IMR-90 (cell line): ENCODE data around the gene TNFRSF1B. TPM values are rescaled to one million over a fixed set of nuclear protein-coding genes. Genes with fewer than 3 reads are reported as not detected.

Source experiments
- ATAC-seq: fragments of 200-7000 bp; cut with Tn5 transposase; 2 replicates; pipeline ENCODE4 v1.9.1; 2020; ENCODE audit warnings: low read depth, mild to moderate bottlenecking, moderate library complexity
- BruUV-seq: library from RNA; stranded (reverse); fragments of 400-500 nt; replicated peaks from 2 replicates; lab custom pipeline; 2021; lab: Mats Ljungman, UMichigan
- CTCF ChIA-PET: fragments of 300-600 bp; formaldehyde crosslinking; extraction: SDS; loops from one replicate; lab custom pipeline; 2021; ENCODE audit warnings: antibody characterized with exemption; lab: Yijun Ruan, JAX
- POLR2A ChIA-PET: fragments of 300-600 bp; sonication (Branson Sonifier 250); formaldehyde crosslinking; loops from one replicate; lab custom pipeline; 2022; ENCODE audit warnings: antibody characterized with exemption; ENCODE audit not compliant: unreplicated experiment; lab: Charles Lee
- DNase-seq: peaks from one replicate; pipeline ENCODE4 v3.0.0; 2013
- H2AFZ ChIP-seq: replicated peaks from 2 replicates; pipeline ENCODE3; 2013; ENCODE audit warnings: low read length, mild to moderate bottlenecking; ENCODE audit not compliant: poor library complexity
- H2AK5ac ChIP-seq: 2 replicates; pipeline ENCODE4 v1.6.1; 2013; ENCODE audit warnings: low read depth, low read length, inconsistent platforms
- H2AK9ac ChIP-seq: replicated peaks from 2 replicates; pipeline ENCODE3; 2013; ENCODE audit warnings: mild to moderate bottlenecking, low read depth, low read length, moderate library complexity; ENCODE audit not compliant: poor library complexity
- H2BK120ac ChIP-seq: 2 replicates; pipeline ENCODE4 v1.6.1; 2013; ENCODE audit warnings: low read depth, low read length, inconsistent platforms
- H2BK15ac ChIP-seq: 3 replicates; pipeline ENCODE4 v1.6.1; 2013; ENCODE audit warnings: low read depth, low read length, inconsistent platforms
- H2BK20ac ChIP-seq: 2 replicates; pipeline ENCODE4 v1.6.1; 2013; ENCODE audit warnings: low read depth, mild to moderate bottlenecking, inconsistent platforms, low read length, moderate library complexity
- H2BK5ac ChIP-seq: 2 replicates; pipeline ENCODE4 v1.6.1; 2013; ENCODE audit warnings: mild to moderate bottlenecking, low read depth, low read length, inconsistent platforms; ENCODE audit not compliant: poor library complexity, severe bottlenecking
- H3K14ac ChIP-seq: replicated peaks from 2 replicates; pipeline ENCODE4 v1.6.1; 2013; ENCODE audit warnings: low read depth, low read length, inconsistent platforms
- H3K18ac ChIP-seq: 2 replicates; pipeline ENCODE4 v1.6.1; 2013; ENCODE audit warnings: low read depth, low read length, control low read depth
- H3K23ac ChIP-seq: 2 replicates; pipeline ENCODE4 v1.6.1; 2013; ENCODE audit warnings: low read depth, low read length, inconsistent platforms
- H3K27ac ChIP-seq: 2 replicates; pipeline ENCODE4 v1.5.1; 2013; ENCODE audit warnings: mild to moderate bottlenecking, control low read depth, low read length; ENCODE audit not compliant: insufficient read depth
- H3K27me3 ChIP-seq: 2 replicates; pipeline ENCODE4 v1.6.1; 2013; ENCODE audit warnings: low read length; ENCODE audit not compliant: control insufficient read depth, insufficient read depth
- H3K36me3 ChIP-seq: 2 replicates; pipeline ENCODE4 v1.6.1; 2013; ENCODE audit warnings: low read length, mixed read lengths; ENCODE audit not compliant: control insufficient read depth, insufficient read depth
- H3K4ac ChIP-seq: 2 replicates; pipeline ENCODE4 v1.6.1; 2013; ENCODE audit warnings: low read depth, low read length, inconsistent platforms
- H3K4me1 ChIP-seq: 2 replicates; pipeline ENCODE4 v1.6.1; 2013; ENCODE audit warnings: low read length, mixed read lengths; ENCODE audit not compliant: control insufficient read depth, insufficient read depth
- H3K4me2 ChIP-seq: 2 replicates; pipeline ENCODE4 v1.6.1; 2013; ENCODE audit warnings: low read depth, mild to moderate bottlenecking, control low read depth, low read length, moderate library complexity
- H3K4me3 ChIP-seq: 2 replicates; pipeline ENCODE4 v1.5.1; 2013; ENCODE audit warnings: low read depth, mild to moderate bottlenecking, control low read depth, low read length, moderate library complexity; ENCODE audit not compliant: insufficient read depth
- H3K56ac ChIP-seq: 2 replicates; pipeline ENCODE4 v1.6.1; 2013; ENCODE audit warnings: low read length, inconsistent platforms; ENCODE audit not compliant: insufficient read depth; ENCODE audit errors: extremely low read depth
- H3K79me1 ChIP-seq, 2 experiments: 2 replicates each; pipeline ENCODE4 v1.6.1; 2013; ENCODE audit warnings: low read length in 2 of 2, inconsistent platforms in 1 of 2, low read depth in 1 of 2
- H3K9ac ChIP-seq: 2 replicates; pipeline ENCODE4 v1.6.1; 2013; ENCODE audit warnings: low read depth, low read length, control low read depth
- H3K9me1 ChIP-seq: 2 replicates; pipeline ENCODE4 v1.6.1; 2013; ENCODE audit warnings: low read length, inconsistent platforms; ENCODE audit not compliant: insufficient read depth
- H3K9me3 ChIP-seq: 2 replicates; pipeline ENCODE4 v1.6.1; 2013; ENCODE audit warnings: low read length; ENCODE audit not compliant: control insufficient read depth, insufficient read depth
- H4K20me1 ChIP-seq: 2 replicates; pipeline ENCODE4 v1.6.1; 2013; ENCODE audit warnings: low read length, inconsistent platforms; ENCODE audit not compliant: insufficient read depth
- H4K5ac ChIP-seq: 2 replicates; pipeline ENCODE4 v1.6.1; 2013; ENCODE audit warnings: mild to moderate bottlenecking, low read depth, low read length, control low read depth
- H4K8ac ChIP-seq, 2 experiments: 2 replicates each; pipeline ENCODE4 v1.6.1; 2013; ENCODE audit warnings: low read depth in 2 of 2, low read length in 2 of 2, control low read depth in 1 of 2, inconsistent platforms in 1 of 2
- H4K91ac ChIP-seq: 2 replicates; pipeline ENCODE4 v1.6.1; 2013; ENCODE audit warnings: low read depth, low read length, inconsistent platforms; ENCODE audit not compliant: insufficient read depth
- BHLHE40 ChIP-seq: fragments of 150-350 bp; IDR thresholded peaks from 2 replicates; pipeline ENCODE4 v1.6.1; 2016; ENCODE audit warnings: mild to moderate bottlenecking, low read depth, low read length
- CEBPB ChIP-seq: IDR thresholded peaks from 2 replicates; pipeline ENCODE4 v1.6.1; 2012; ENCODE audit warnings: low read depth, low read length, improper control_type of control experiment
- CHD1 ChIP-seq: IDR thresholded peaks from 2 replicates; pipeline ENCODE4 v1.6.1; 2012; ENCODE audit warnings: low read depth, low read length, improper control_type of control experiment
- CTCF ChIP-seq: conservative IDR thresholded peaks from 2 replicates; pipeline ENCODE4 v1.5.1; 2012; ENCODE audit warnings: mild to moderate bottlenecking, low read depth, low read length, improper control_type of control experiment
- MAFK ChIP-seq: IDR thresholded peaks from 2 replicates; pipeline ENCODE4 v1.6.1; 2012; ENCODE audit warnings: low read depth, low read length, improper control_type of control experiment
- MAZ ChIP-seq: IDR thresholded peaks from 2 replicates; pipeline ENCODE4 v1.6.1; 2012; ENCODE audit warnings: low read depth, mild to moderate bottlenecking, low read length, improper control_type of control experiment, moderate library complexity, borderline replicate concordance
- MXI1 ChIP-seq: IDR thresholded peaks from 2 replicates; pipeline ENCODE4 v1.6.1; 2012; ENCODE audit warnings: low read depth, mild to moderate bottlenecking, low read length, moderate library complexity, borderline replicate concordance
- NFE2L2 ChIP-seq: fragments of 150-350 bp; IDR thresholded peaks from 2 replicates; pipeline ENCODE4 v1.6.1; 2016; ENCODE audit warnings: low read depth, mild to moderate bottlenecking, low read length
- RFX5 ChIP-seq: IDR thresholded peaks from 2 replicates; pipeline ENCODE4 v1.8.0; 2012; ENCODE audit warnings: low read depth, mild to moderate bottlenecking, low read length, moderate library complexity
- SMC3 ChIP-seq: fragments of 150-350 bp; IDR thresholded peaks from 2 replicates; pipeline ENCODE4 v1.6.1; 2016; ENCODE audit warnings: low read depth, mild to moderate bottlenecking, antibody characterized with exemption, low read length, moderate library complexity
- WGBS, 2 experiments: methylation state at CpG; one replicate each; pipeline versions ENCODE4 v1.1.5 to v1.1.7; 2013; ENCODE audit warnings: missing lambda C conversion rate in 2 of 2; ENCODE audit not compliant: insufficient read length in 1 of 2; ENCODE audit errors: extremely low coverage in 2 of 2; 5-methylcytosine and 5-hydroxymethylcytosine counted together
- dilution Hi-C: fragments of 300-500 bp; cut with HindIII; formaldehyde crosslinking; loops from one replicate; pipeline ENCODE4 v1.14.3; 2018; ENCODE audit warnings: low sequenced_read_pairs; ENCODE audit not compliant: unreplicated experiment
- in situ Hi-C: fragments of 300-500 bp; cut with MboI; formaldehyde crosslinking; loops from 3 replicates; pipeline ENCODE4 v1.14.3; 2019; ENCODE audit warnings: low sequenced_read_pairs, inconsistent platforms, mixed read lengths
- intact Hi-C: fragments of 100-400 bp; cut with micrococcal nuclease; formaldehyde crosslinking; loops from 2 replicates; pipeline ENCODE4 v1.10.0; 2022
- polyA plus RNA-seq, 3 experiments: library from polyadenylated mRNA; depleted of rRNA; stranded (reverse); fragments of >200 nt; gene quantifications; 2 replicates each; pipeline ENCODE4 v1.2.3, GENCODE V29; 2012; ENCODE audit warnings: low replicate concordance in 1 of 3
- total RNA-seq: library from RNA; depleted of rRNA; stranded (reverse); fragments of >200 nt; gene quantifications from 2 replicates; pipeline ENCODE4 v1.2.3, GENCODE V29; 2012

TNFRSF1B gene
- total and polyA plus RNA-seq, 2 of the 4 experiments (the other 2 are of a cell fraction): 4.3 to 8.9 TPM

GRCh38 chr1:12171206-12172041 is 4.6 kb downstream of the TNFRSF1B start:
- Histone ChIP-seq H3K4me3 (no peak overlapping the region), H2AK9ac (peak overlapping the region; percentile 38), H3K4me2 (no peak overlapping the region), H3K4me1 (peaks cover 15% of the 10 kb centered on the region), H3K27ac (no peak overlapping the region), H4K20me1 (no peaks in the 10 kb centered on the region; the same call in 1 of the 2 replicates), H2BK15ac (no peak overlapping the region), H3K36me3 (no peaks in the 10 kb centered on the region), H3K9me1 (0 out of 2 replicates have a peak, but pooled peaks cover 5% of the 10 kb centered on the region), H3K56ac (no peak overlapping the region), H3K9me3 (no peaks in the 10 kb centered on the region), H3K9ac (no peak overlapping the region), H3K14ac (no peak overlapping the region), H3K23ac (no peak overlapping the region), H3K18ac (no peak overlapping the region), H2AFZ (no peak overlapping the region), H4K5ac (no peak overlapping the region), H2BK5ac (no peak overlapping the region), H4K91ac (no peak overlapping the region), H3K4ac (no peak overlapping the region), H3K27me3 (no peaks in the 10 kb centered on the region), H2BK20ac (no peak overlapping the region), H2BK120ac (no peak overlapping the region), H4K8ac (no peak overlapping the region), H3K79me1 (peaks cover 1 to 10% of the 10 kb centered on the region in 2 experiments; a peak in 1 of 4 replicates), H2AK5ac (0 out of 2 replicates have a peak overlapping the region, but pooled peaks have one; percentile 32)
- no TSS peak for BruUV-seq
- ATAC-seq (no peak), DNase-seq (no peak)
- intact Hi-C loops: no loop called here
- 95% methylated on average over 6 of the region's 12 CpGs; no CpG with 5 or more reads in 1 of the 2 experiments for WGBS, 2 experiments
- no peak for TF ChIP-seq RFX5
- TF ChIP-seq MXI1: no peak
- no peak for TF ChIP-seq SMC3
- no peak for TF ChIP-seq CTCF
- no peak for TF ChIP-seq CHD1
- TF ChIP-seq MAZ: no peak
- no peak for TF ChIP-seq CEBPB
- TF ChIP-seq NFE2L2: no peak
- TF ChIP-seq BHLHE40: no peak
- no peak for TF ChIP-seq MAFK
- ChIA-PET POLR2A (no interaction called here), CTCF (no interaction called here)
- in situ Hi-C loops: no loop called here
- dilution Hi-C loops: no loop called here
